Transverse colon (tissue), 4 donors: ENCODE results near the gene NDUFS6. TPM values are rescaled to one million over a fixed set of nuclear protein-coding genes. Genes with fewer than 3 reads are reported as not detected.

ENCODE experiments used
- DNase-seq: peaks from one replicate; pipeline ENCODE4 v3.0.0-alpha.2; 2019
- H3K27ac ChIP-seq, 4 donors: fragments of 200-600 bp; sonication (generic); 2 replicates each; pipeline ENCODE4 v1.5.1; 2016 to 2018; ENCODE audit warnings: inconsistent platforms in 4 of 4
- H3K27me3 ChIP-seq: fragments of 200-600 bp; sonication (generic); 2 replicates; pipeline ENCODE4 v1.5.1; 2017; ENCODE audit warnings: inconsistent platforms
- H3K36me3 ChIP-seq, 4 donors: fragments of 200-600 bp; sonication (generic); 2 replicates each; pipeline ENCODE4 v1.5.1; 2017 to 2019; ENCODE audit warnings: inconsistent platforms in 4 of 4
- H3K4me1 ChIP-seq, 4 donors: fragments of 200-600 bp; sonication (generic); 2 replicates each; pipeline ENCODE4 v1.5.1; 2017 to 2020; ENCODE audit warnings: inconsistent platforms in 4 of 4
- H3K4me3 ChIP-seq, 4 donors: fragments of 200-600 bp; sonication (generic); 1 replicate in 1 of 4; 2 replicates in 3 of 4; pipeline versions ENCODE4 v1.5.1 to v1.6.1; 2017 to 2019; ENCODE audit warnings: inconsistent platforms in 4 of 4
- H3K9me3 ChIP-seq, 2 donors: fragments of 200-600 bp; sonication (generic); 2 replicates each; pipeline ENCODE4 v1.5.1; 2017 to 2019; ENCODE audit warnings: inconsistent platforms in 2 of 2
- EP300 ChIP-seq: sonication (generic); formaldehyde crosslinking; IDR thresholded peaks from one replicate; pipeline ENCODE4 v1.6.1; 2017; ENCODE audit warnings: antibody characterized with exemption, low read depth
- POLR2A ChIP-seq: fragments of 450-650 bp; IDR thresholded peaks from one replicate; pipeline ENCODE4 v1.6.1; 2016; ENCODE audit warnings: antibody characterized with exemption, mild to moderate bottlenecking, moderate library complexity
- POLR2AphosphoS5 ChIP-seq, 3 donors: sonication (generic); formaldehyde crosslinking; IDR thresholded peaks; one replicate each; pipeline ENCODE4 v1.6.1; 2016; ENCODE audit warnings: antibody characterized with exemption in 3 of 3
- WGBS, 2 donors: methylation state at CpG; one replicate each; pipeline ENCODE4 v1.1.5; 2018; ENCODE audit warnings: low coverage in 1 of 2; 5-methylcytosine and 5-hydroxymethylcytosine counted together
- in situ Hi-C, 4 donors: fragments of 200-750 bp; cut with MboI; loops; one replicate each; pipeline versions ENCODE4 v1.15.0 to v1.15.1; 2017; ENCODE audit warnings: low sequenced_read_pairs in 3 of 4, low pct_ligation_motif_present in 1 of 4, low pct_unique_long_range_greater_than_20kb in 1 of 4
- intact Hi-C: fragments of 100-400 bp; cut with DNase I; formaldehyde crosslinking; loops from one replicate; pipeline ENCODE4 v1.15.1; 2023; ENCODE audit warnings: low total_unique reads
- total RNA-seq, 4 donors: library from RNA; depleted of rRNA; stranded (reverse); fragments of >200 nt; gene quantifications; one replicate each; pipeline ENCODE4 v1.1.0, GENCODE V29; 2016
- TF ChIP-seq, protein P1 (sequence below), 5 experiments: fragments of 200-600 bp in 3 of 5; fragments of 450-650 bp in 2 of 5; sonication (generic) in 3 of 5; IDR thresholded peaks; 1 replicate in 2 of 5; 2 replicates in 3 of 5; pipeline ENCODE4 v1.5.1; 2016 to 2017; ENCODE audit warnings: antibody characterized with exemption in 5 of 5, inconsistent platforms in 3 of 5, mild to moderate bottlenecking in 2 of 5, moderate library complexity in 1 of 5

Gene NDUFS6
- total RNA-seq, 4 donors from 2014 or later = 36.4 to 133 (median 66.4) TPM

DNA sequence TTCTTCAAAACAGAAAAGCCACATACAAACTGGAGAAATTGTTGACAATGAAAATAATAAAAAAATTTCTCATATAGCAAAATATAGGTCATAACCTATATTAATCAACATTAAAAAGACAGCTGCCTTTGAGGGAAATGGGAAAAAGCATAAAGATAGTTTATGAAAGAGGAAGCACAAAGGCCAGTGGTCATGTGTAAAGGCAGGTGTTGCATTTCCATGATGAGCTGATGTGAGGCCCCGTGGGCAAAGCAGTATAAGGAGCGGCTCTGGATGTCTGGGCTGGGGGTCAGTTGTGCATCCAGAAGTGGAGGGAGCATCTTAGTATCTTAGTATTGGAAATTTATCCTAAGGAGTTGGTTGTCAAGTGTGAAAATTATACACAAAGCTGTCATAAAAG lies 18.3 kb downstream of the NDUFS6 start:
- TF ChIP-seq POLR2A (no peak), POLR2AphosphoS5 (IDR thresholded peaks at IDR 0.05) (no peak)
- TF ChIP-seq, protein P1, sequence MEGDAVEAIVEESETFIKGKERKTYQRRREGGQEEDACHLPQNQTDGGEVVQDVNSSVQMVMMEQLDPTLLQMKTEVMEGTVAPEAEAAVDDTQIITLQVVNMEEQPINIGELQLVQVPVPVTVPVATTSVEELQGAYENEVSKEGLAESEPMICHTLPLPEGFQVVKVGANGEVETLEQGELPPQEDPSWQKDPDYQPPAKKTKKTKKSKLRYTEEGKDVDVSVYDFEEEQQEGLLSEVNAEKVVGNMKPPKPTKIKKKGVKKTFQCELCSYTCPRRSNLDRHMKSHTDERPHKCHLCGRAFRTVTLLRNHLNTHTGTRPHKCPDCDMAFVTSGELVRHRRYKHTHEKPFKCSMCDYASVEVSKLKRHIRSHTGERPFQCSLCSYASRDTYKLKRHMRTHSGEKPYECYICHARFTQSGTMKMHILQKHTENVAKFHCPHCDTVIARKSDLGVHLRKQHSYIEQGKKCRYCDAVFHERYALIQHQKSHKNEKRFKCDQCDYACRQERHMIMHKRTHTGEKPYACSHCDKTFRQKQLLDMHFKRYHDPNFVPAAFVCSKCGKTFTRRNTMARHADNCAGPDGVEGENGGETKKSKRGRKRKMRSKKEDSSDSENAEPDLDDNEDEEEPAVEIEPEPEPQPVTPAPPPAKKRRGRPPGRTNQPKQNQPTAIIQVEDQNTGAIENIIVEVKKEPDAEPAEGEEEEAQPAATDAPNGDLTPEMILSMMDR (IDR thresholded peaks at IDR 0.05) = no peak
- Histone ChIP-seq H3K27ac (no peak overlapping the region), H3K4me3 (no peak overlapping the region), H3K27me3 (no peaks in the 10 kb centered on the region), H3K4me1 (no peaks in the 10 kb centered on the region), H3K9me3 (no peaks in the 10 kb centered on the region), H3K36me3 (peaks cover 0 to 49% (median 19%) of the 10 kb centered on the region in 4 donors)
- intact Hi-C loops (no loop called here), in situ Hi-C loops (no loop called here)
- no peak for DNase-seq
- WGBS, 2 donors = 54 to 91% methylated on average over 2 of the region's 2 CpGs

DNA sequence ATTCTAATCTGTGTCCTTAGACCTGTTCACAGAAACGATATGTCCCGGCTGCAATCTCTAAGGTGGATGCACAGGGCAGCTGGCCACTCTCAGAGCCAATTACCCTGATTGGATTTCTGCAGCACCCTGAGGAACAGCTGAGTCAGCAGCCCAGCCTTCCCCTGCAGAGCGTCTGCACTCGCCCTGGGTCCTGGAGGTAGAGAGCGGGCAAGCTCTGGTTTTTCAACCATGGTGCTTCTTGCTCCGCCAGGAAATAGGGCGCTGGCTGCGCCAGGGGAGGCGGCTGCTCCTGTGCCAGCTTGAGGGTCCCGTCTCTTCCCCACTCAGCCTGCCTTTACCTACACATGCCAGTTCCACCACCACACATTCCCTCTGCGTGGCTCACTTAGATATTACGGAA lies 19.2 kb downstream of the NDUFS6 start:
- H3K27ac ChIP-seq = no peak overlapping the region
- no peaks in the 10 kb centered on the region for H3K27me3 ChIP-seq
- no peaks in the 10 kb centered on the region for H3K4me1 ChIP-seq
- no peak for DNase-seq
- no peaks in the 10 kb centered on the region for H3K9me3 ChIP-seq
- no peak overlapping the region for H3K4me3 ChIP-seq
- H3K36me3 ChIP-seq = peaks cover 0 to 40% (median 14%) of the 10 kb centered on the region in 4 donors
- intact Hi-C loops = no loop called here
- TF ChIP-seq EP300 (no peak), POLR2A (no peak), POLR2AphosphoS5 (IDR thresholded peaks at IDR 0.05) (no peak)
- TF ChIP-seq, protein P1 (IDR thresholded peaks at IDR 0.05) = no peak
- 88 to 91% methylated on average over 9 to 12 of the region's 12 CpGs for WGBS, 2 donors
- in situ Hi-C loops = no loop called here

DNA sequence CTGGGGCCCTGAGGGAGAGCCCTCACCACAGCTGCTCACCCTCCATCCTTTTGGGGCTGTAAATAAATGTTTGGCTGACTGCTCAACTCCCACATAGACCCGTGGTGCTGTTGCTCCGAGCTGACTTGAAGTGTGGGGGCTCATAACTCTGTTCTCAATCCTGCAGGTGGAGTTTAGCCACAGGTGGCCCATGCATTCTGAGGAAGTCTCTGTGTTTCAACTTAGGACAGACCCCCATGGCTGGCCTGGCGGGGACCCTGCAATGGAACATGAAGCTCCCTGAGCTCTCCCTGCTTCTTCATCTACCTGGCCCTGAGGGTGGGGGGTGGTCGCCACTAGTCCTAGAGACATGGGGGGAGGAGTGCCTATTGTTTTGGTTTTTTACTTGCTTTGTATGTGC lies 19.7 kb downstream of the NDUFS6 start:
- Histone ChIP-seq H3K9me3 (no peaks in the 10 kb centered on the region), H3K27ac (no peak overlapping the region), H3K27me3 (no peaks in the 10 kb centered on the region), H3K36me3 (peaks cover 0 to 34% (median 12%) of the 10 kb centered on the region in 4 donors), H3K4me3 (no peak overlapping the region), H3K4me1 (no peaks in the 10 kb centered on the region)
- intact Hi-C loops = no loop called here
- DNase-seq = no peak
- WGBS, 2 donors = 98% methylated on average over 4 of the region's 4 CpGs; no CpG with 5 or more reads in 1 of the 2 donors
- TF ChIP-seq POLR2A (no peak), EP300 (no peak)
- TF ChIP-seq, protein P1 (IDR thresholded peaks at IDR 0.05) = no peak
- in situ Hi-C loops = no loop called here

DNA sequence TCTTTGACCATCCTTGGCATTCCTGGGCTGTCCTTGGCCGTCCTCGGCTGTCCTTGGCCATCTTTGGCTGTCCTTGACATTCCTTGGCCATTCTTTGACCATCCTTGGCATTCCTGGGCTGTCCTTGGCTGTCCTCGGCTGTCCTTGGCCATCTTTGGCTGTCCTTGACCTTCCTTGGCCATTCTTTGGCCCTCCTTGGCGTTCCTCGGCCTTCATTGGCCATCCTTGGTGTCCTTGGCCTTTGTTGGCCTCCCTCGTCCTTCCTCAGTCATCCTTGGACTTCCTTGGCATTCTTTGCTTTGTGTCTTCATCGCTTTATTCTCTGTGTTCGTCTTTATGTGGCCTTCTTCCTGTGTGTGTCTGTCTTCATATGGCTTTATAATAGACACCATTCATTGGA lies 20.7 kb downstream of the NDUFS6 start:
- H3K27ac ChIP-seq = no peak overlapping the region
- in situ Hi-C loops (no loop called here), intact Hi-C loops (no loop called here)
- H3K36me3 ChIP-seq = peaks cover 0 to 25% (median 9%) of the 10 kb centered on the region in 4 donors
- no peaks in the 10 kb centered on the region for H3K4me1 ChIP-seq
- H3K9me3 ChIP-seq = no peaks in the 10 kb centered on the region
- 91 to 93% methylated on average over 8 of the region's 8 CpGs for WGBS, 2 donors
- no peak for TF ChIP-seq POLR2AphosphoS5 (IDR thresholded peaks at IDR 0.05)
- no peak for TF ChIP-seq POLR2A
- no peak for TF ChIP-seq EP300
- TF ChIP-seq, protein P1 (IDR thresholded peaks at IDR 0.05) = no peak
- H3K27me3 ChIP-seq = no peaks in the 10 kb centered on the region
- no peak overlapping the region for H3K4me3 ChIP-seq
- DNase-seq = no peak
